NB4 (cell line): Measurements from ENCODE around the gene PLA2G2D.

Source experiments
- DNase-seq: peaks from one replicate; pipeline ENCODE4 v3.0.0; 2010; ENCODE audit warnings: low read depth
- H3K4me3 ChIP-seq: one replicate; pipeline ENCODE4 v1.5.1; 2011; ENCODE audit warnings: mild to moderate bottlenecking, low read depth, low read length, moderate library complexity
- MYC ChIP-seq: IDR thresholded peaks from 2 replicates; pipeline ENCODE4 v1.6.1; 2011; ENCODE audit warnings: low read depth, low read length
- POLR2A ChIP-seq: IDR thresholded peaks from 2 replicates; pipeline ENCODE4 v1.6.1; 2011; ENCODE audit warnings: mild to moderate bottlenecking; ENCODE audit not compliant: insufficient read length; ENCODE audit errors: extremely low read depth
- TF ChIP-seq, protein P1 (sequence below): IDR thresholded peaks from one replicate; pipeline ENCODE4 v1.5.1; 2012; ENCODE audit warnings: low read depth, low read length
- TF ChIP-seq, protein P2 (sequence below): IDR thresholded peaks from 2 replicates; pipeline ENCODE4 v1.6.1; 2011; ENCODE audit warnings: low read depth, low read length

Gene PLA2G2D

GRCh38 chr1:20090641-20091040 is 28.7 kb downstream of the PLA2G2D start:
- no peak for DNase-seq
- no peak overlapping the region for H3K4me3 ChIP-seq
- TF ChIP-seq MYC (no peak), POLR2A (no peak)
- TF ChIP-seq, protein P1, sequence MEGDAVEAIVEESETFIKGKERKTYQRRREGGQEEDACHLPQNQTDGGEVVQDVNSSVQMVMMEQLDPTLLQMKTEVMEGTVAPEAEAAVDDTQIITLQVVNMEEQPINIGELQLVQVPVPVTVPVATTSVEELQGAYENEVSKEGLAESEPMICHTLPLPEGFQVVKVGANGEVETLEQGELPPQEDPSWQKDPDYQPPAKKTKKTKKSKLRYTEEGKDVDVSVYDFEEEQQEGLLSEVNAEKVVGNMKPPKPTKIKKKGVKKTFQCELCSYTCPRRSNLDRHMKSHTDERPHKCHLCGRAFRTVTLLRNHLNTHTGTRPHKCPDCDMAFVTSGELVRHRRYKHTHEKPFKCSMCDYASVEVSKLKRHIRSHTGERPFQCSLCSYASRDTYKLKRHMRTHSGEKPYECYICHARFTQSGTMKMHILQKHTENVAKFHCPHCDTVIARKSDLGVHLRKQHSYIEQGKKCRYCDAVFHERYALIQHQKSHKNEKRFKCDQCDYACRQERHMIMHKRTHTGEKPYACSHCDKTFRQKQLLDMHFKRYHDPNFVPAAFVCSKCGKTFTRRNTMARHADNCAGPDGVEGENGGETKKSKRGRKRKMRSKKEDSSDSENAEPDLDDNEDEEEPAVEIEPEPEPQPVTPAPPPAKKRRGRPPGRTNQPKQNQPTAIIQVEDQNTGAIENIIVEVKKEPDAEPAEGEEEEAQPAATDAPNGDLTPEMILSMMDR: no peak
- TF ChIP-seq, protein P2, sequence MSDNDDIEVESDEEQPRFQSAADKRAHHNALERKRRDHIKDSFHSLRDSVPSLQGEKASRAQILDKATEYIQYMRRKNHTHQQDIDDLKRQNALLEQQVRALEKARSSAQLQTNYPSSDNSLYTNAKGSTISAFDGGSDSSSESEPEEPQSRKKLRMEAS: no peak

DNA sequence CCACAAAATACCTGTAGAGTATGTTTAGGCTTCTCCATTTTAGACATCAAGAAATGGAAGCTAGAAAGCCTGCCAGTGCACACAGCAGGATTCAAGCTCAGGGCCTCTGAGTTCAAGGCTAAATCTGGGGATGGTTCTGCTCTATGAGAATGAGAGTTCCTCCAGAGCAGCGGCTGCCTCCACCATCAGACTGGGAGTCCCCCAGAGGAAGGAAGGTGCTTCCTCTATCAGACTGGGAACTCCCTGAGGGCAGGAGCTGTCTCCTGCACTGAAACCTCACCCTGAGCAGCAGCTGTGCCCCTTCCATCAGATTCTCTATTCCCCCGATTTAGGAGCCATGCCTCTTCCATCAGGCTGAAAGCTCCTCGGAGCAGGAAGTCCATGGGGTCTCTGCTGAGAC is 29.2 kb downstream of the PLA2G2D start:
- TF ChIP-seq, protein P2: no peak
- no peak for TF ChIP-seq POLR2A
- TF ChIP-seq, protein P1: no peak
- TF ChIP-seq MYC: no peak
- no peak overlapping the region for H3K4me3 ChIP-seq
- DNase-seq: no peak

GRCh38 chr1:20089328-20090077 is 29.8 kb downstream of the PLA2G2D start:
- TF ChIP-seq, protein P1: no peak

GRCh38 chr1:20087668-20088067 is 31.7 kb downstream of the PLA2G2D start:
- H3K4me3 ChIP-seq: no peak overlapping the region
- DNase-seq: no peak
- TF ChIP-seq, protein P1: peak; percentile 43
- TF ChIP-seq, protein P2: no peak
- TF ChIP-seq MYC: no peak

More at GRCh38 chr1:20089328-20090077, 29.8 kb downstream of the PLA2G2D start:
- no peak for DNase-seq
- no peak overlapping the region for H3K4me3 ChIP-seq

DNA sequence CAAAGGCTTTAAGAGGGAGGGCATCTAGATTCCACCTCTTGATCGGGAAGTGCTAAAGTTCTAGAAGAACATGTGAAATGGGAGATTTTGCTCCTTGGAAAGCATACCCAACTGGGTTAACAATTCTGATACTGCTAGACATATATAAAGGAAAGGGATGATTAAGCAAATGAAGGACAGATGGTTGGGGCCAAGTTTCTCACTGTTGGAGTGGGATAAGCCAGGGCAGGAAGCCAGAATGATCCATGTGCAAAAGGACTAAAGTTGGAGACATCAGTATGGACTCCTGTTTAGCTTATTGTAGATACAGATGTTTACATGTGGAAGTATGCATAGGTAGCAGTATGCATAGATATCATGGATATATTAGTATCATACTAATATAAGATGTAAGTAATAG is 32.5 kb downstream of the PLA2G2D start:
- no peak for TF ChIP-seq MYC
- TF ChIP-seq, protein P2: no peak
- TF ChIP-seq, protein P1: no peak
- H3K4me3 ChIP-seq: no peak overlapping the region
- DNase-seq: no peak
